Psoas muscle (tissue), 8 donors: ENCODE measurements around the gene SLC20A1. TPM values are rescaled to one million over a fixed set of nuclear protein-coding genes. Genes with fewer than 3 reads are reported as not detected.

Source experiments
- ATAC-seq, 4 donors: fragments of 200-7000 bp; cut with Tn5 transposase; one replicate each; pipeline ENCODE4 v1.9.1; 2020; ENCODE audit warnings: moderate library complexity in 3 of 4, mild to moderate bottlenecking in 2 of 4
- DNase-seq, 2 donors: peaks; one replicate each; pipeline ENCODE4 v3.0.0-alpha.2; 2020
- H3K27ac ChIP-seq: fragments of 200-600 bp; one replicate; pipeline ENCODE4 v1.8.0; 2022
- H3K27me3 ChIP-seq, 3 donors: fragments of 200-600 bp in 1 of 3; one replicate each; pipeline versions ENCODE4 v1.6.1 to v1.8.0; 2013 to 2022; ENCODE audit warnings: low read length in 2 of 3, mild to moderate bottlenecking in 2 of 3, moderate library complexity in 1 of 3; ENCODE audit not compliant: insufficient read depth in 3 of 3
- H3K36me3 ChIP-seq, 2 donors: fragments of 200-600 bp in 1 of 2; one replicate each; pipeline versions ENCODE4 v1.6.1 to v1.8.0; 2013 to 2022; ENCODE audit warnings: low read depth in 1 of 2, mild to moderate bottlenecking in 1 of 2, moderate library complexity in 1 of 2; ENCODE audit not compliant: insufficient read depth in 1 of 2
- H3K4me1 ChIP-seq: fragments of 200-600 bp; one replicate; pipeline ENCODE4 v1.8.0; 2022
- H3K4me3 ChIP-seq: fragments of 200-600 bp; one replicate; pipeline ENCODE4 v1.8.0; 2022; ENCODE audit warnings: mild to moderate bottlenecking
- H3K9me3 ChIP-seq: fragments of 200-600 bp; one replicate; pipeline ENCODE4 v1.8.0; 2022
- CTCF ChIP-seq: fragments of 200-600 bp; IDR thresholded peaks from one replicate; pipeline ENCODE4 v1.8.0; 2022; ENCODE audit warnings: antibody characterized with exemption
- WGBS, 3 donors: extraction: QIAGEN DNeasy Blood & Tissue Kit; methylation state at CpG; one replicate each; pipeline versions ENCODE4 v1.1.6 to v1.1.7; 2013; 5-methylcytosine and 5-hydroxymethylcytosine counted together
- intact Hi-C, 2 donors: fragments of 100-400 bp; cut with DNase I; formaldehyde crosslinking; loops; one replicate each; pipeline versions ENCODE4 v1.11.0 to v1.14.2; 2022
- polyA plus RNA-seq, 3 donors: library from polyadenylated mRNA; stranded (reverse); fragments of 200-250 nt; gene quantifications; one replicate each; pipeline ENCODE4 v1.2.3, GENCODE V29; 2013
- total RNA-seq, 4 donors: library from RNA; stranded (reverse); fragmentation: NEBNext Ultra II Directional in 2 of 4; extraction: Animal tissue kit (Norgen Biotek cat#: 25700) in 2 of 4; gene quantifications; one replicate each; pipeline versions ENCODE4 v1.2.1 to v1.2.4, GENCODE V29; 2021 to 2023
- donor health status: healthy with polysubstance abuse.
- donor health status: DM: no; HTN: no; CAD: no; lungs with moderate emphysema.
- donor health status: Bipolar disorder and iron deficiency.
- donor health status: healthy.
- donor health status: DM: yes; HTN: yes; CAD: no.
- donor health status: DM: no; HTN: no; CAD: no.
- donor health status: DM: no; HTN: no; CAD: no.
- donor health status: DM: yes; HTN: yes; CAD: no.

SLC20A1 gene
- total and polyA plus RNA-seq, 7 donors: 11.1 to 37.1 (median 16.0) TPM

- no peaks in the 10 kb centered on the region for H3K4me1 ChIP-seq
- DNase-seq (no peak), ATAC-seq (no peak)
- TF ChIP-seq CTCF: no peak
- intact Hi-C loops: no loop called here
- no peak overlapping the region for H3K4me3 ChIP-seq
- no peaks in the 10 kb centered on the region for H3K9me3 ChIP-seq
- no peak overlapping the region for H3K27ac ChIP-seq
- H3K27me3 ChIP-seq: no peaks in the 10 kb centered on the region
- WGBS, 3 donors: 75 to 85% (median 83%) methylated on average over 9 of the region's 9 CpGs
- H3K36me3 ChIP-seq: no peaks in the 10 kb centered on the region
These were observed 65.4 kb downstream of the SLC20A1 start for GRCh38 chr2:112710956-112711750.

GRCh38 chr2:112712465-112712864, 66.7 kb downstream of the SLC20A1 start:
- DNase-seq (no peak), ATAC-seq (no peak)
- Histone ChIP-seq H3K27me3 (no peaks in the 10 kb centered on the region), H3K9me3 (no peaks in the 10 kb centered on the region), H3K27ac (no peak overlapping the region), H3K4me1 (no peaks in the 10 kb centered on the region), H3K4me3 (no peak overlapping the region), H3K36me3 (no peaks in the 10 kb centered on the region)
- TF ChIP-seq CTCF: no peak
- intact Hi-C loops: no loop called here
- 59 to 65% (median 64%) methylated on average over 3 of the region's 3 CpGs for WGBS, 3 donors

GRCh38 chr2:112712903-112713584, 67.3 kb downstream of the SLC20A1 start:
- intact Hi-C loops: no loop called here
- H3K27ac ChIP-seq: no peak overlapping the region
- WGBS, 3 donors: 60 to 71% (median 64%) methylated on average over 17 of the region's 17 CpGs
- ATAC-seq (no peak), DNase-seq (no peak)
- no peaks in the 10 kb centered on the region for H3K9me3 ChIP-seq
- no peaks in the 10 kb centered on the region for H3K36me3 ChIP-seq
- no peak for TF ChIP-seq CTCF
- H3K4me3 ChIP-seq: no peak overlapping the region
- no peaks in the 10 kb centered on the region for H3K4me1 ChIP-seq
- no peaks in the 10 kb centered on the region for H3K27me3 ChIP-seq

Other genes with a start within 250 kb of the SLC20A1 start
- 1 to 10 TPM; 5.8 to 8.1 (median 6.2) TPM for gene RGPD8, start 212.3 kb upstream of the SLC20A1 start, total RNA-seq
- gene RGPD8, start 212.3 kb upstream of the SLC20A1 start, polyA plus RNA-seq: 1 to 10 TPM in 2 of 3 donors, not detected in 1; 1.2 to 3.5 TPM
- 10 to 100 TPM; 44.1 to 72.0 (median 51.3) TPM for gene TTL, start 163.8 kb upstream of the SLC20A1 start, total RNA-seq
- 10 to 100 TPM; 19.0 to 49.8 (median 23.8) TPM for gene TTL, start 163.8 kb upstream of the SLC20A1 start, polyA plus RNA-seq
- 10 to 100 TPM; 12.2 to 22.8 (median 19.4) TPM for gene POLR1B, start 103.5 kb upstream of the SLC20A1 start, total RNA-seq
- 10 to 100 TPM in 2 of 3 donors, 1 to 10 TPM in 1; 6.5 to 13.2 (median 12.9) TPM for gene POLR1B, start 103.5 kb upstream of the SLC20A1 start, polyA plus RNA-seq
- 10 to 100 TPM; 28.3 to 37.3 (median 32.8) TPM for gene CHCHD5, start 61.3 kb upstream of the SLC20A1 start, total RNA-seq
- gene CHCHD5, start 61.3 kb upstream of the SLC20A1 start, polyA plus RNA-seq: 10 to 100 TPM; 30.4 to 47.8 (median 30.7) TPM
- not detected for gene NT5DC4, start 75.1 kb downstream of the SLC20A1 start, total RNA-seq
- gene NT5DC4, start 75.1 kb downstream of the SLC20A1 start, polyA plus RNA-seq: not detected
- under 1 TPM in 2 of 4 donors, not detected in 2; 0.05 to 0.19 TPM for gene CKAP2L, start 118.7 kb downstream of the SLC20A1 start, total RNA-seq
- gene CKAP2L, start 118.7 kb downstream of the SLC20A1 start, polyA plus RNA-seq: under 1 TPM in 2 of 3 donors, not detected in 1; 0.05 to 0.13 TPM
- under 1 TPM in 1 of 4 donors, not detected in 3; 0.12 TPM for gene IL1A, start 138.6 kb downstream of the SLC20A1 start, total RNA-seq
- gene IL1A, start 138.6 kb downstream of the SLC20A1 start, polyA plus RNA-seq: under 1 TPM in 1 of 3 donors, not detected in 2; 0.08 TPM
- under 1 TPM in 3 of 4 donors, not detected in 1; 0.25 to 0.42 (median 0.28) TPM for gene IL1B, start 190.8 kb downstream of the SLC20A1 start, total RNA-seq
- under 1 TPM; 0.06 to 0.38 (median 0.25) TPM for gene IL1B, start 190.8 kb downstream of the SLC20A1 start, polyA plus RNA-seq